HG03095 (cell line): ENCODE measurements around the gene QPCT.
"Not testable (repeated sequence)": the region's sequence is repeated elsewhere in the genome, so short reads cannot be mapped to it uniquely, and the experiment has no call there.

ENCODE experiments used
- ATAC-seq: cut with Tn5 transposase; IDR thresholded peaks from one replicate; pipeline ENCODE4 v1.9.1; 2021; ENCODE audit warnings: moderate library complexity; ENCODE audit not compliant: unreplicated experiment

QPCT gene

GRCh38 chr2:37344453-37345361 lies at the start of gene QPCT:
TSS of gene QPCT (plus strand) at chr2:37344630. CDS start at chr2:37344732, 102 bp downstream.
- no peak for ATAC-seq

- not testable (repeated sequence) for ATAC-seq
These were observed 49.6 kb upstream of the QPCT start for GRCh38 chr2:37294858-37295257.

- no peak for ATAC-seq
These were observed 48.9 kb upstream of the QPCT start for GRCh38 chr2:37295469-37296073.

GRCh38 chr2:37297632-37298031 lies 46.8 kb upstream of the QPCT start:
- no peak for ATAC-seq

- ATAC-seq: no peak
These were observed 44.3 kb upstream of the QPCT start for GRCh38 chr2:37300146-37300545.

- no peak for ATAC-seq
These were observed 43.9 kb upstream of the QPCT start for GRCh38 chr2:37300578-37300977.

GRCh38 chr2:37301408-37301807 lies 43.0 kb upstream of the QPCT start:
- ATAC-seq: no peak

GRCh38 chr2:37302701-37303252 lies 41.7 kb upstream of the QPCT start:
- no peak for ATAC-seq

GRCh38 chr2:37306024-37306423 lies 38.4 kb upstream of the QPCT start:
- ATAC-seq: no peak

GRCh38 chr2:37307500-37307899 lies 36.9 kb upstream of the QPCT start:
- no peak for ATAC-seq

- no peak for ATAC-seq
These were observed 29.1 kb upstream of the QPCT start for GRCh38 chr2:37315364-37315763.

- ATAC-seq: no peak
These were observed 28.2 kb upstream of the QPCT start for GRCh38 chr2:37316181-37316580.

GRCh38 chr2:37317746-37318145 lies 26.7 kb upstream of the QPCT start:
- ATAC-seq: no peak

GRCh38 chr2:37318401-37318800 lies 26.0 kb upstream of the QPCT start:
- peak; percentile 68 for ATAC-seq

GRCh38 chr2:37319754-37320609 lies 24.4 kb upstream of the QPCT start:
- ATAC-seq: no peak

- ATAC-seq: no peak
These were observed 23.3 kb upstream of the QPCT start for GRCh38 chr2:37321029-37321682.

- no peak for ATAC-seq
These were observed 22.1 kb upstream of the QPCT start for GRCh38 chr2:37322368-37322767.

GRCh38 chr2:37323176-37323780 lies 21.2 kb upstream of the QPCT start:
- no peak for ATAC-seq

GRCh38 chr2:37323781-37324535 lies 20.5 kb upstream of the QPCT start:
- peak; percentile 16 for ATAC-seq

- no peak for ATAC-seq
These were observed 20.0 kb upstream of the QPCT start for GRCh38 chr2:37324536-37324785.
